GM19035 (cell line): Measurements from ENCODE around the gene POLR2A.
"Not testable (repeated sequence)": the region's sequence is repeated elsewhere in the genome, so short reads cannot be mapped to it uniquely, and the experiment has no call there.

Experiments used
- ATAC-seq: cut with Tn5 transposase; IDR thresholded peaks from one replicate; pipeline ENCODE4 v1.9.1; 2021; ENCODE audit not compliant: unreplicated experiment

The POLR2A gene

GRCh38 chr17:7478276-7479212 lies 5.6 kb upstream of the POLR2A start:
- no peak for ATAC-seq

GRCh38 chr17:7479213-7480088 lies 4.7 kb upstream of the POLR2A start, which contains the start of gene ZBTB4:
Gene ZBTB4 (minus strand): TSS chr17:7479631. CDS start chr17:7466801, 12,830 bp downstream.
- no peak for ATAC-seq

- no peak for ATAC-seq
Measured at GRCh38 chr17:7480089-7480384, 4.1 kb upstream of the POLR2A start.

GRCh38 chr17:7481275-7481674 lies 2.9 kb upstream of the POLR2A start, which contains the start of gene SLC35G6:
Gene SLC35G6 (plus strand): TSS chr17:7481446. CDS start chr17:7481517, 71 bp downstream.
- not testable (repeated sequence) for ATAC-seq

GRCh38 chr17:7481842-7482741 lies 2.1 kb upstream of the POLR2A start:
- ATAC-seq, result not testable (repeated sequence)

- not testable (repeated sequence) for ATAC-seq
Measured at GRCh38 chr17:7482742-7483088, 1.5 kb upstream of the POLR2A start.

- peak; percentile 40 for ATAC-seq
Measured at GRCh38 chr17:7483255-7484066, 705 bp upstream of the POLR2A start.

GRCh38 chr17:7484919-7485377 lies 782 bp downstream of the POLR2A start:
- no peak for ATAC-seq

- no peak for ATAC-seq
Measured at GRCh38 chr17:7486181-7486580, 2.0 kb downstream of the POLR2A start.

GRCh38 chr17:7490144-7490543 lies 6.0 kb downstream of the POLR2A start:
- no peak for ATAC-seq

- ATAC-seq, result no peak
Measured at GRCh38 chr17:7491583-7491982, 7.4 kb downstream of the POLR2A start.

GRCh38 chr17:7493941-7494340 lies 9.8 kb downstream of the POLR2A start:
- no peak for ATAC-seq

GRCh38 chr17:7495906-7496434 lies 11.8 kb downstream of the POLR2A start:
- ATAC-seq, result no peak

- no peak for ATAC-seq
Measured at GRCh38 chr17:7496470-7497183, 12.5 kb downstream of the POLR2A start.

GRCh38 chr17:7497228-7497627 lies 13.1 kb downstream of the POLR2A start:
- no peak for ATAC-seq

- ATAC-seq, result no peak
Measured at GRCh38 chr17:7497636-7498035, 13.5 kb downstream of the POLR2A start.

- ATAC-seq, result no peak
Measured at GRCh38 chr17:7499161-7499560, 15.0 kb downstream of the POLR2A start.

- ATAC-seq, result no peak
Measured at GRCh38 chr17:7501729-7502128, 17.6 kb downstream of the POLR2A start.
